ENCODE results near the gene TBC1D4.

DNA sequence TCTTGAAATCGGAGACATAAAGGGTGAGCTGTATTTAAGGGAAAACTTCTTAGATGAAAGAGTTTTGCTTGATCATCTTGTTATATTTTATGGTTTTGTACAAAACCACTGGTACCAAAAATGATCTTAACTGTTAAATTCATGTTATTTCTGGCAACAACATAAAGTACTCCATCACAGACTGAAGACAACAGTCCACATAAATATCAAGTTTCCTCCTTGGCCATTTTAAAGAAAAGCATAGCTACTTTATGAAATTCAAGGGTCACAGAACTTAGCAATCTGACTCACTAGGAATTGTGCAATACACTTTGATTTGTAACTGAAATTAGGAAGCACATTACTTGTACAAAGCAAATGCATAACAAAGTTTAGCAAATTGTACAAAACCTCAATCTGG is 66.3 kb downstream of the TBC1D4 start:
- TF ChIP-seq POLR2A (IDR thresholded peaks at IDR 0.05; ENCODE audit: low read length) (no peak), GATA1 (IDR thresholded peaks at IDR 0.05; ENCODE audit: low read depth, low read length) (no peak)

Measured in erythroblast (primary cell).